Measurements from ENCODE around the gene KMT5C.

Gene KMT5C

GRCh38 chr19:55311797-55312196 lies 27.9 kb upstream of the KMT5C start:
- Histone ChIP-seq H3K27ac (ENCODE audit: extremely low read depth, low read depth, low read length) (no peak overlapping the region), H3K36me3 (ENCODE audit: control insufficient read depth in 2 of 2, insufficient read depth in 1 of 2, low read length in 2 of 2) (peaks cover 13 to 33% of the 10 kb centered on the region in 2 experiments), H3K9me3 (ENCODE audit: control insufficient read depth, insufficient read depth, low read depth, low read length) (no peaks in the 10 kb centered on the region), H3K4me1 (ENCODE audit: control insufficient read depth, insufficient read depth, low read length) (no peaks in the 10 kb centered on the region), H3K4me3 (ENCODE audit: low read depth, low read length) (no peak overlapping the region)
- ChIA-PET CTCF (interaction anchor here (5.7 kb wide), 1 partner anchor 9 kb away, joined by 45 read pairs; no protein-coding TSS in a partner anchor), POLR2A (interaction anchor here (1.0 to 1.4 kb wide), 4 partner anchors 10 to 78 kb away, joined by 3 to 4 read pairs (median 3); no protein-coding TSS in a partner anchor)
- TF ChIP-seq ZXDB (tag by site-specific recombination; IDR thresholded peaks at IDR 0.05), result no peak
- no peak for TF ChIP-seq ZNF433 (tag by site-specific recombination; IDR thresholded peaks at IDR 0.05; ENCODE audit: low read depth)
- TF ChIP-seq PRDM10 (tag by site-specific recombination; IDR thresholded peaks at IDR 0.05), result no peak
- TF ChIP-seq HOXD13 (CRISPR knock-in tag; IDR thresholded peaks at IDR 0.05; ENCODE audit: borderline replicate concordance), result no peak
- TF ChIP-seq ZNF175 (tag by site-specific recombination; IDR thresholded peaks at IDR 0.05), result no peak
- no peak for TF ChIP-seq ZNF830 (tag by site-specific recombination; IDR thresholded peaks at IDR 0.05; ENCODE audit: low read depth)
- TF ChIP-seq ZNF449 (tag by site-specific recombination; IDR thresholded peaks at IDR 0.05), result no peak
- no peak for TF ChIP-seq ZNF596 (tag by site-specific recombination; IDR thresholded peaks at IDR 0.05)
- TF ChIP-seq ZNF10 (tag by site-specific recombination; IDR thresholded peaks at IDR 0.05), result no peak
- TF ChIP-seq ZNF701 (tag by site-specific recombination; IDR thresholded peaks at IDR 0.05), result no peak

GRCh38 chr19:55312621-55313512 lies 26.8 kb upstream of the KMT5C start:
- no peaks in the 10 kb centered on the region for H3K9me3 ChIP-seq (ENCODE audit: control insufficient read depth, insufficient read depth, low read depth, low read length)
- H3K4me1 ChIP-seq (ENCODE audit: control insufficient read depth, insufficient read depth, low read length), result no peaks in the 10 kb centered on the region
- POLR2A ChIA-PET, result interaction anchor here (0.7 to 1.4 kb wide), 6 partner anchors 9 to 133 kb away, joined by 3 to 4 read pairs (median 4); partner anchors contain the start of genes KMT5C, SYT5 and UBE2S
- CTCF ChIA-PET, result interaction anchor here (1.1 to 5.7 kb wide), 2 partner anchors 11 to 105 kb away, joined by 5 to 45 read pairs; no protein-coding TSS in a partner anchor
- H3K4me3 ChIP-seq (ENCODE audit: low read depth, low read length), result no peak overlapping the region
- peaks cover 5 to 29% of the 10 kb centered on the region in 2 experiments for H3K36me3 ChIP-seq (ENCODE audit: control insufficient read depth in 2 of 2, insufficient read depth in 1 of 2, low read length in 2 of 2)
- H3K27ac ChIP-seq (ENCODE audit: extremely low read depth, low read depth, low read length), result no peak overlapping the region
- TF ChIP-seq ELK4 (IDR thresholded peaks at IDR 0.05; ENCODE audit: borderline replicate concordance, low read depth, low read length) (no peak), ZNF514 (tag by site-specific recombination; IDR thresholded peaks at IDR 0.05) (no peak), ZNF114 (tag by site-specific recombination; IDR thresholded peaks at IDR 0.05) (no peak), ZBTB49 (tag by site-specific recombination; IDR thresholded peaks at IDR 0.05; ENCODE audit: low read depth) (no peak), ZEB2 (tag by site-specific recombination; IDR thresholded peaks at IDR 0.05) (no peak), REPIN1 (tag by site-specific recombination; IDR thresholded peaks at IDR 0.05; ENCODE audit: low read depth) (no peak), HIC1 (tag by site-specific recombination; IDR thresholded peaks at IDR 0.05) (no peak), ZBTB44 (tag by site-specific recombination; IDR thresholded peaks at IDR 0.05) (no peak), ZNF266 (tag by site-specific recombination; IDR thresholded peaks at IDR 0.05; ENCODE audit: low read depth) (no peak), HOXD13 (CRISPR knock-in tag; IDR thresholded peaks at IDR 0.05; ENCODE audit: borderline replicate concordance) (no peak)
